GM18502 (cell line): ENCODE data around the gene CYFIP2.

Source experiments
- ATAC-seq: cut with Tn5 transposase; IDR thresholded peaks from one replicate; pipeline ENCODE4 v1.9.1; 2021; ENCODE audit warnings: mild to moderate bottlenecking; ENCODE audit not compliant: unreplicated experiment, poor library complexity

The CYFIP2 gene

DNA sequence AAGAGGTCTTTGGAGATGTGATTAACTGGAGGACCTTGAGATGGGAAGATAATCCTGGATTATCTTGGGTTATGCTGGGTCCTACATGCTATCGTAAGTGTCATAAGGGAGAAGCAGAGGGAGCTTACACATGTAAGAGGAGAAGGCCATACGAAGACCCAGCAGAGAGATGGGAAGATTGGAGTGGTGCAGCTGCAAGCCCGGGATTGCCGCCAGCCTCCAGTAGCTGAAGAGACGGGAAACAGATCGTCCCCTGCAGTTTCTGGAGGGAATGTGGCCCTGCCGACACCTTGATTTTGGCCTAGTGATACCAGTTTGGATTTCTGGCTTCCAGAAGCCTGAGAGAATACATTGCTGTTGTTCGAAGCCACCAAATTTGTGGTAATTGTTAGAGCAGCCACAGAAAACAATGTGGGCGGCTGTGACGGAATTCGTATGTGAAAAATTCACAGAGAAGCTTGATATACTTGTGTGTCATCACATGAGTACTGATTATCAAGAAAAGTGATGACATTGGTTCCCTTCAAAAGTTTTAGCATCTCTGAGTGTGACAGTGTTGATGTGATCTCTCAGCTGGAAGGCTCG is 86.9 kb downstream of the CYFIP2 start:
- no peak for ATAC-seq

DNA sequence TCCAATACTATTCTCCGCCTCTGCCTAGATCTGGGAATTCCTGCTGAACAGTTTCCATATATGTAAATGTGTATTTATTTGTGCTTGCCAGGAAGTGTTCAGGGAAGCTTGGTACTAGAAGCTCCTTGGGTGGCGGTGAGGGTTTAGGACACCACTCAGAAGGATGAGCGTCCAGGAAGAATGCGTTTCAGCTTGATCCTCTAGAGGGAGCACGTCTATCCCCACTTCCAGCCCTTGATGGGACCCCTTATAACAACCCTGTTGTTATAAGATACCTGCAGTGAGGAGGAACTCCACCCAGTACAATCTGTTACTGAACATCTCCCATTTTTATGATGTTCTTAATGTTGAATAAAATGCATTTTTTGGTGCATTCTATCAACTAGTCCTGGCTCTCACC is 88.9 kb downstream of the CYFIP2 start:
- no peak for ATAC-seq

- ATAC-seq, result no peak
Measured at GRCh38 chr5:157356576-157356975, 90.7 kb downstream of the CYFIP2 start.

GRCh38 chr5:157357823-157358222 is 91.9 kb downstream of the CYFIP2 start:
- no peak for ATAC-seq

DNA sequence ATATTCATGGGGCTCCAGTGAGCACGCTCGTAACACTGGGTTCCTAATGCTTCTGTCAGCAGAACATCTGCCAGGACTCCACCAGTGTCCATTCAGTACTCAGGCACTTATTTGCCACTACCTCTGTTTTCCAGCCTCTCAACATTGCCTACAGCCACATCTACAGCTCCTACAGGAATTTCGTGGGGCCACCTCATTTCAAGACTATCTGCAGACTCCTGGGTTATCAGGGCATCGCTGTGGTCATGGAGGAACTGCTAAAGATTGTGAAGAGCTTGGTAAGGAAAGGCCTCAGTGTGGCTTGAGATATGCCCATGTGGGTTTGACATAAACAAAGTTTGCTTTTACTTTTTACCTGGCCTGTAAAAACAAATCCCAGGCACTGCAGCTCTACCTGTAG is 92.9 kb downstream of the CYFIP2 start:
- no peak for ATAC-seq

DNA sequence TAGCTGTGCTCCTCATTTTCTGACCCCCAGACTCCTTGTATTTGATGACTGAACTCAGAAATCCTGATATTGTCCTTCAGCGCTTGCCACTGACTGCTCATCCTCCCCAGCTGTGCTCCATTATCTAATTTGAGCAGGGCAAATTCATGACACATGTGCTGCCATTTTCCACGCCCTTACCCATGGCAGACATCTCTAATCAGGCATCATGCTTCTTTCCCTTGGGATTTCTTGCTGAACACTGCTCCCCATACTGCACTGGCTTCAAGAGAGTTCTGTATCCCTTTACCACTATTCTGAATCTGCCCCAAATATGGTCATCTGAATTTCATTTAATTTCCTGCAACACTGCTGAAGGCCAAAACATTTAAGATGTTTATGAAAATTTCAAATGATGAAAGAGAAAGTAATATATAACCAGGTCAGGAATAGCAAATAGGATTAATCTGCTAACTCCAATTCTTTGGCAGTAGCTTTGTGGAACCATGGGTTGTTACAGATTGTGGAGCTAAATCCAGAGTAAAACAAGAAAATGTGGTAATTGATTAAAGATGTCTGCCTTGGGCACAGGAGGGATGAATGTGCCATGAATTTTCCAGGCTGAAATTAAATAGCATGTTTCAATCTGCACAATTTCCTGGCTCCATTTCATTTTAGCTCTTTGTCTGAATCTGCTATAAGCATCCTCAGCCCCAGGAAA is 93.6 kb downstream of the CYFIP2 start:
- no peak for ATAC-seq

DNA sequence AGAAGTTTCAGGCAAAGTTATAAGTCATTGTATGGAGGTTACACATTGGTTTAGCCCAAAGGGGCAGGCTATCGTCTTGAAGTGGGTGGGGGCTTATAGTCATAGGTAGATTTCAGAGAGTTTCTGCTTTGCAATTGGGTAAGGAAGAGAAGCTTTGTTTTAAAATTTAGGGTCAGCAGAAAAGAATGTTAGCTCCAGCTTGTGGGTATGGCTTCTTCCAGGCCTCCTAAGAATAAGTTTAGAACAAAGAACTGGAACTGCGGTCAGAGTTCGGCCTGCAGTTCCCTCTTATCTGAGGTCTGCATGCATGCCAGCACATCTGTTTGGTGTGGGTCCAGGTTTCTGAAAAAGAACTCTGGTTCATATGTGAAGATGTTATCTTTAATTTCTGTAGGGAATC is 96.1 kb downstream of the CYFIP2 start:
- ATAC-seq, result no peak

DNA sequence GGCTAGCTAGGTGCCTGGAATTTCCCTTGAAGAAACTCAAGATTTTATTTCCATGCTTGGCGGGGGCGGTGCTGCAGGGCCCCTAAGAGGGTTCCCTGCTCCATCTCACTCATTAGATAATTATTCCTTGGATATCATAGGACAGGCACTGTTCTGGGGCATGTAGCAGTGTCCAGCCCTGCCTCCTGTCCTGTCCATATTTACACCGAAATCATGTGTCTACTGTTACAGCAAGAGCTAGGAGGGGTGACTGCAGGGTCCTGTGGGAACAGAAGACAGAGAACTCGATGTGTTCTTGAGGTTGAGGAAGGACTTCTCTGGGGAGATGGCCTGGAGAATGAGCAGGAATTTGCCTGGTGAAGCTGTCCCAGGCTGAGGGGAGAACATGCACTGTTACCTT is 96.6 kb downstream of the CYFIP2 start:
- ATAC-seq, result no peak

DNA sequence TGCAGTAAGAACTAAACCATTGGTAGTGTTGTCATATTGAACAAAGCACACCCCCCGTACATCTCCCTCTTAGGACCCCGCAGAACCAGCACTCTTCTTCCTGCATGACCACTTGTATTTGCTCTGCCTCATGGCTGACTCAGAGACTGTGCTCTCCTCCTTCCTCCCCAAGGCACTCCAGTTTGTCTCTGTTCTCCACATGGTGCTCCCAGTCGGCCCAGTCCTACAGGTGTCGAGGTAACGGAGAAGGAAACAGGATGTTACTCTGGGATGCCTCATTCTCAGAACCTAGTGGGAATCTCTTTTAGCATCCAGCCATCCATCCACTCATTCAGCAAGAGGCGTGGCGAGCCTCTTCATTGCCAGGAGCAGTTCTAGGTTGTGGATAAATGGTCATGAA is 97.1 kb downstream of the CYFIP2 start:
- no peak for ATAC-seq

GRCh38 chr5:157365732-157366131 is 99.8 kb downstream of the CYFIP2 start:
- no peak for ATAC-seq

DNA sequence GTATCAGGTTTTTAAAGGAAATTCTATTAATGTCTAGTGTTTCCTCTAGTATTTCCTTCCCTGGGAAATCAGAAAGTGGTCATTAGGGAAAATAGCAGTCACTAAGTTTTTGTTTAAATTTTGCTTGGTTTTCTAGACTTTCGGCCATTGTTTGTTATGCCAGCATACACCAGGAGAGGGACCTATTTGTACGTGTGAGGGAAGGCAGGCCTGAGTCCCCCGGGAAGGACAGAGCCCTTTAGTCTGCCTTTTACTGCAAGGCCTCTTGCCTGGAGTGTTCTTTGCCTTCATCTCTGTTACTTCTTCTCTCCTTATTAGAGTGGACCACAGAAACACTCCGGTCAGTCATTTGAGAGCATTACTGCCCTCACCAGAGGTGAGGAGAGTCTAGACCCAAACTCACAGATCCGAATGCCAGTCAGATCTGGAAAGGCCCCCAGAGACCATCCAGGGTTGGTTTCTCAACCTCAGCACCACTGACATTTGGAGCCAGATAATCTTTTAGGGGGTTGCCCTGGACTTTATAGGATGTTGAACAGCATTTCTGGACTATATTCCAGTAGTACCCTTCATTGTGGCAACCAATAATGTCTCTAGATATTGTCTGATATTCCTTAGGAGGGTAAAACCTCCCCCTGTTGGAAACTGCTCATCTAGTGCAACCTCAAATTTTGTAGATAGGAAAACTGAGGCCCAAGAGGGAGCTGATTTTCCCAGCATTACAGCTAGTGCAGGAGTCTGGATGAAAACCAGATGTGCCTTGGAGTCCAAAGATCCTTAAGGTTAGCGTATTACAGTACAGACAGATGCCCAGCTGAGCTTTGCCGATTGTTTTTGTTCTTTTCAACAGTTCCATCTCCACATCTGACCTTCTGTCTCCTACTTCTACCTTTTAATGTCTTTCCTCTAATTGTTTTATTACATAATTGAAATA is 101.1 kb downstream of the CYFIP2 start:
- ATAC-seq, result no peak

DNA sequence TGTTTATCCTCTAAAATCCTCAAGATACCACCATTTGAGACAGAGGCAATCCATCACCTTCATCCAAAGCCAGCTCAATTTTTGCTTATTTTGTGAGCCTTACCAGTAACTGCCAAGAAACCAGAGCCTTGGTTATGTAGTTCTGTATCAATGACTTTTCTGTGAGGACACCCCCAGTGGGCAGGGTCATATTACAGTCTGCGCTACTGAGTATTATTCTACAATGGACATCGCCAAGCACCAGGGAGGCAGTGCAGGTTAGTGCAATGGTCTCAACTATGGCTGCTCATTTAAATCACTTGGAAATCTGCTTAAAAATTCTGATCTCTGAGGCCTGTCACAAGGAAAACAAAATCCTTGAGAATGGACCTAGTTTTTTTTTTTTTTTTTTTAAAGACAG is 103.6 kb downstream of the CYFIP2 start:
- no peak for ATAC-seq

DNA sequence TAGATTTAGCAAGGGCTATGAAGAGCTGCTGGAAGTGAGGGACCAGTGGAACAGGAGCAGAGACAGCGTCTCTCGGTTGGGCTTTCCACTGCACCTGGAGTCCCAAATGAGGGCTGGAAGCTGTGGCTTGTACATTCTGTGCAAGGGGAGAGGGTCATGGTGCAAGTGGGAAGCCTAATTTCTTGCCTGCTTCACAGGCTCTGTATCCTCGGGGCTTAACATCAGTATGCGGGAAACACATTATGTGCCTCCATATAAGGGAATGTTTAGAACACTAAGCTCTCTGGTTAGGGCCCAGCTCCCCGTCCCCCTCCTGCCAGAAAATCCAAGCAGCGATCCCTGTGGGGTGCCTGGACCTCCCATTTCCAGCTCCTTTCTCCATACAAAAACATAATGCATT is 105.0 kb downstream of the CYFIP2 start:
- no peak for ATAC-seq

DNA sequence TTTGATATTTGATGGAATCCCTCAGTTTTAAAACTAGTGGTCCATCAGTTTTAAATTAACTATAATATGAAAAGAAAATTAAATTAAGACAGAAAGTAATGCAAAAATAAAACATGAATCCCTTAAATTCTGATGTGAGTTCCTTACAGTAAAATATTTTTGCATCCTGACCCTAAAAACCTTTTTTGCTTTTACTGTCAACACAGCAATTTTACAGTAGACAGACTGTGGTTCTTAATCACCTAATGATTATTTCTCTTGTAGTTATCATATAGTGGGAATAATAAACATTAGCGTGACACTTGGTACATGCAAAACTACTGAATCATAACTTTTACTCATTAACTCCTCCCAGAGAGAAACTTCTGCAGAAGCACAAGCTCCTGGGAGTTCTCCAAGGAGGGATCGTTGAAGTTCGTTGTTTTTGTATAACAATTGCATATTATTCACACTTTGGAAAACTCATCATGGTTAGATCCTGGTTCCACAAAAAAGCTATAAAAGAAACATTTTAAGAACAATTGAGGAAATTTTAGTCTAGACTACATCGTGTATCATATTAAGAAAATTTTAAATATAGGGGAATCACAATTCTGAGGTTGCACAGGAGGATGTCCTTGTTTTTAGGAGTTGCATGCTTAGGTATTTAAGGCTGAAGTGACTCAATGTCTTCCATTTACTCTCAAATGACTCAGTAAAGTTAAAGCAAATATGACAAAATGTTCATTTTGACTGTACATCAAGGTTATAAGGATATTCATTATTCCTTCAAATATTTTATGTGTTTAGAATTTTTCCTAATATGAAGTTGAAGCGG is 105.9 kb downstream of the CYFIP2 start:
- no peak for ATAC-seq

DNA sequence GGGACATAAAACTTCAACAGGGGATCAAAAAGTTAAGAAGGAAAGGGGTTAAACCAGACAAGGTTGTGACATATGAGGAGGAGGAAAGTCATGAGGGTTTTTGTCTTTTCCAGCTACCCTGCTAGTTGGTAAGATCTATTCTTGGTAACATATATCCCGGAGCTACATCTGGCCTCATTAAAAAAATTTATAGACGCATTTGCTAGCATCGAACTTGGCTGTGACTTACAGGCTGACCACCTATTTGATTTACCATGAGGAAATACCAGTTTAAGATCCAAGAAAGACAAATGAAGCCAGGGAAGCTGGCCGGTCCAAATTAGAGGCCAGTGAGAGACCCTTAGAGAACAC is 106.5 kb downstream of the CYFIP2 start:
- ATAC-seq, result no peak

- no peak for ATAC-seq
Measured at GRCh38 chr5:157378509-157378908, 112.6 kb downstream of the CYFIP2 start.

GRCh38 chr5:157379983-157380382 is 114.1 kb downstream of the CYFIP2 start:
- no peak for ATAC-seq

DNA sequence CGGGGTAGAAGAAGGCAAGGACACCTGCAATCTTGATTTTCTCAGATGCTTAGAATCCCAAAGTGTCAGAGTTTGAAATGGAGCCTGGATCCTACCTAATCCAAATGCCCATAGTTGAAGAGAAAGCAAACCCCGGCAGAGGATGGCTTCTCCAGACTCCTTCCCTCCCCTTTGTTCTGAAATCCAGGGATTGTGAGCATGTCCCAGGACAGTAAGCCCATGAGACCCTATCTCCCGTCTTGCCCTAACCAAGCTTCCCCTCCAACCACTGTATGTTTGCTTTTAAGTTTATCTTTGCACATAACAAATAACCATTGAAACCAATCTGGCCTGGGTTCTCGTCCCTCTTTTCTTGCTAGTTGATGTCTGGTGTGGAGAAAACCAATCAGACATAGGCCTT is 115.8 kb downstream of the CYFIP2 start:
- no peak for ATAC-seq

DNA sequence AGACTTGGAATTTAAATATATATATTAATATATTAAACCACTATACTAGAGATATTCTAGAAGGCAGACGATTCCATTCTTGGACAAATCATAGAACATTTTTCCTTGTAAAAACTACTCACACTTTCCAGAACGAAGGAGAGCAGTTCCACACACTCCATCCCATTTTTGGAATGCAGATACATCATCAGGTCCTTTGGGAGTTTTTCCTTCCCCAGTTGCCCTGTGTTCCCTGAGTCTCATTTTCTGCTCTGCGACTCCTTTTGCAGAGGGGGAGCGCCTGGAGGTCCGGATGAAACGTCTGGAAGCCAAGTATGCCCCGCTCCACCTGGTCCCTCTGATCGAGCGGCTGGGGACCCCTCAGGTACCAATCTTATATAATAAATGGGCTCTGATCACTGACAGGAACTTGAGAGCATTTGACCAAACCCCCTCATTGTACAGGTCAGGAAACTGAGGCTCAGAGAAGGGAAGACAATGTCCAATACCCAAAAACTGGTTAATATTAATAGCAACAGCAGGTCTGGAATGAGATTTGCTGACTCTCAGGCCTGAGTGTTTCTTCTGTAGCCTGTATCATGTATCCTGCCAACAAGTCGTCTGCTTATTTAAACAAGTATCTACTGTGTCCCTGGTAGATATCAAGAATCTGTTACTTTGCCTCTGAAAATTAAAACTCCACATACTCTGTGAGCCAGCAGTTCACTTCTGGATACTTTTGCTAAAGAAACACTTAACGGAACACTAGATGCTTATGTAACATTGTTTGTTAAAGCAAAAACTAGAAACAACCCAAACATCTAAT is 117.3 kb downstream of the CYFIP2 start:
- ATAC-seq, result no peak
